IPS-NIHi7 (cell line): Measurements from ENCODE around the gene PHYH.
"Not testable (repeated sequence)": the region's sequence is repeated elsewhere in the genome, so short reads cannot be mapped to it uniquely, and the experiment has no call there.

ENCODE experiments used
- DNase-seq: peaks from one replicate; pipeline ENCODE4 v3.0.0; 2012; ENCODE audit warnings: mixed read lengths; ENCODE audit errors: extremely low spot score

PHYH gene

GRCh38 chr10:13299437-13300287 is at the start of gene PHYH:
Gene PHYH, minus strand, starts transcription at chr10:13300064. Its CDS starts 22 bp downstream, at chr10:13300042.
- DNase-seq, result peak; percentile 85

- peak; percentile 83 for DNase-seq
Measured at GRCh38 chr10:13348216-13349017, 48.6 kb upstream of the PHYH start, which contains the start of gene SEPHS1. Gene SEPHS1, minus strand, starts transcription at chr10:13348293. Its CDS starts 3,343 bp downstream, at chr10:13344950.

GRCh38 chr10:13347500-13348156 is 47.8 kb upstream of the PHYH start:
- DNase-seq, result peak; percentile 48

GRCh38 chr10:13347043-13347499 is 47.2 kb upstream of the PHYH start:
- DNase-seq, result no peak

GRCh38 chr10:13346283-13347042 is 46.6 kb upstream of the PHYH start:
- no peak for DNase-seq

- DNase-seq, result no peak
Measured at GRCh38 chr10:13340626-13341376, 40.9 kb upstream of the PHYH start.

- DNase-seq, result no peak
Measured at GRCh38 chr10:13340068-13340467, 40.2 kb upstream of the PHYH start.

- DNase-seq, result no peak
Measured at GRCh38 chr10:13338390-13339110, 38.7 kb upstream of the PHYH start.

GRCh38 chr10:13337827-13338196 is 37.9 kb upstream of the PHYH start:
- DNase-seq, result no peak

GRCh38 chr10:13337128-13337826 is 37.4 kb upstream of the PHYH start:
- no peak for DNase-seq

GRCh38 chr10:13335881-13336280 is 36.0 kb upstream of the PHYH start:
- no peak for DNase-seq

- no peak for DNase-seq
Measured at GRCh38 chr10:13334556-13334955, 34.7 kb upstream of the PHYH start.

- no peak for DNase-seq
Measured at GRCh38 chr10:13331646-13332045, 31.8 kb upstream of the PHYH start.

GRCh38 chr10:13330980-13331379 is 31.1 kb upstream of the PHYH start:
- not testable (repeated sequence) for DNase-seq

- no peak for DNase-seq
Measured at GRCh38 chr10:13329565-13329964, 29.7 kb upstream of the PHYH start.

GRCh38 chr10:13328613-13329012 is 28.7 kb upstream of the PHYH start:
- no peak for DNase-seq

- no peak for DNase-seq
Measured at GRCh38 chr10:13328126-13328525, 28.3 kb upstream of the PHYH start.

GRCh38 chr10:13327534-13327933 is 27.7 kb upstream of the PHYH start:
- no peak for DNase-seq

GRCh38 chr10:13322615-13323148 is 22.8 kb upstream of the PHYH start:
- no peak for DNase-seq
